LNCaP clone FGC (cell line): ENCODE data around the gene KANSL1.

Experiments used
- DNase-seq: peaks from one replicate; pipeline ENCODE4 v3.0.0-alpha.2; 2011; ENCODE audit warnings: low read depth
- H3K4me3 ChIP-seq: 2 replicates; pipeline ENCODE4 v1.5.1; 2011; ENCODE audit warnings: mild to moderate bottlenecking, low read depth, low read length, control low read depth
- CTCF ChIP-seq: IDR thresholded peaks from 2 replicates; pipeline ENCODE4 v1.5.1; 2012; ENCODE audit warnings: mild to moderate bottlenecking; ENCODE audit not compliant: control insufficient read depth, insufficient read depth; ENCODE audit errors: extremely low read depth

KANSL1 gene

GRCh38 chr17:46135879-46136563, 57.2 kb downstream of the KANSL1 start:
- no peak for TF ChIP-seq CTCF
- no peak for DNase-seq
- H3K4me3 ChIP-seq, result no peak overlapping the region

- DNase-seq, result no peak
- no peak overlapping the region for H3K4me3 ChIP-seq
- TF ChIP-seq CTCF, result no peak
Measured at GRCh38 chr17:46135126-46135812, 58.0 kb downstream of the KANSL1 start.

GRCh38 chr17:46129302-46129701, 63.9 kb downstream of the KANSL1 start:
- DNase-seq, result no peak
- H3K4me3 ChIP-seq, result no peak overlapping the region
- no peak for TF ChIP-seq CTCF

- no peak for DNase-seq
- no peak for TF ChIP-seq CTCF
- no peak overlapping the region for H3K4me3 ChIP-seq
Measured at GRCh38 chr17:46128453-46128852, 64.8 kb downstream of the KANSL1 start.

GRCh38 chr17:46127524-46127923, 65.7 kb downstream of the KANSL1 start:
- no peak overlapping the region for H3K4me3 ChIP-seq
- DNase-seq, result no peak
- TF ChIP-seq CTCF, result no peak

GRCh38 chr17:46126840-46127239, 66.4 kb downstream of the KANSL1 start:
- no peak for DNase-seq
- TF ChIP-seq CTCF, result no peak
- no peak overlapping the region for H3K4me3 ChIP-seq

- TF ChIP-seq CTCF, result no peak
- H3K4me3 ChIP-seq, result no peak overlapping the region
- no peak for DNase-seq
Measured at GRCh38 chr17:46125831-46126230, 67.4 kb downstream of the KANSL1 start.
